ENCODE measurements around the gene ZNF597.

The ZNF597 gene

GRCh38 chr16:3461151-3461550, 17.8 kb upstream of the ZNF597 start:
- TF ChIP-seq, protein P1, sequence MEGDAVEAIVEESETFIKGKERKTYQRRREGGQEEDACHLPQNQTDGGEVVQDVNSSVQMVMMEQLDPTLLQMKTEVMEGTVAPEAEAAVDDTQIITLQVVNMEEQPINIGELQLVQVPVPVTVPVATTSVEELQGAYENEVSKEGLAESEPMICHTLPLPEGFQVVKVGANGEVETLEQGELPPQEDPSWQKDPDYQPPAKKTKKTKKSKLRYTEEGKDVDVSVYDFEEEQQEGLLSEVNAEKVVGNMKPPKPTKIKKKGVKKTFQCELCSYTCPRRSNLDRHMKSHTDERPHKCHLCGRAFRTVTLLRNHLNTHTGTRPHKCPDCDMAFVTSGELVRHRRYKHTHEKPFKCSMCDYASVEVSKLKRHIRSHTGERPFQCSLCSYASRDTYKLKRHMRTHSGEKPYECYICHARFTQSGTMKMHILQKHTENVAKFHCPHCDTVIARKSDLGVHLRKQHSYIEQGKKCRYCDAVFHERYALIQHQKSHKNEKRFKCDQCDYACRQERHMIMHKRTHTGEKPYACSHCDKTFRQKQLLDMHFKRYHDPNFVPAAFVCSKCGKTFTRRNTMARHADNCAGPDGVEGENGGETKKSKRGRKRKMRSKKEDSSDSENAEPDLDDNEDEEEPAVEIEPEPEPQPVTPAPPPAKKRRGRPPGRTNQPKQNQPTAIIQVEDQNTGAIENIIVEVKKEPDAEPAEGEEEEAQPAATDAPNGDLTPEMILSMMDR (IDR thresholded peaks at IDR 0.05; ENCODE audit: control extremely low read depth, extremely low read depth, low read depth, missing control alignments), result peak; percentile 30
- no peak for DNase-seq (ENCODE audit: extremely low spot score)
- POLR2A ChIA-PET, result interaction anchor here (0.6 kb wide), 1 partner anchor 15 kb away, joined by 3 read pairs; no protein-coding TSS in a partner anchor
- CTCF ChIA-PET, result no interaction called here

DNA sequence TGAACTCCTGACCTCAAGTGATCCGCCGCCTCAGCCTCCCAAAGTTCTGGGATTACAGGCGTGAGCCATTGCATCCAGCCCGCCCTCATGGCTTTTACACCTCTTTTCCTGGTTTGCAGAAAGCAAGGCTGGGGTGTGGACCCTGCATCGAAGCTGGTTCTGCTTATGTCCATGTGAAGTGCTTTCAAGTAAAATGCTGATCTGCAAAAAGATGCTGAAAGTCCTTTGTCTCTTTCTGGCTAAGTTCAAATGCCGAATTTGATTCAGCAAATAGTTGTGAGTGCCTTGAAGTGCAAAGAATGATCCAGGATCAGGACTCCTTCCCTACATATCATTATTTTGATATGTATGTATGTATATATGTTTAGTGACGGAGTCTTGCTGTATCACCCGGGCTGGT, 17.3 kb upstream of the ZNF597 start:
- CTCF ChIA-PET, result no interaction called here
- POLR2A ChIA-PET, result no interaction called here
- DNase-seq (ENCODE audit: extremely low spot score), result no peak
- TF ChIP-seq, protein P1 (IDR thresholded peaks at IDR 0.05; ENCODE audit: control extremely low read depth, extremely low read depth, low read depth, missing control alignments), result no peak

DNA sequence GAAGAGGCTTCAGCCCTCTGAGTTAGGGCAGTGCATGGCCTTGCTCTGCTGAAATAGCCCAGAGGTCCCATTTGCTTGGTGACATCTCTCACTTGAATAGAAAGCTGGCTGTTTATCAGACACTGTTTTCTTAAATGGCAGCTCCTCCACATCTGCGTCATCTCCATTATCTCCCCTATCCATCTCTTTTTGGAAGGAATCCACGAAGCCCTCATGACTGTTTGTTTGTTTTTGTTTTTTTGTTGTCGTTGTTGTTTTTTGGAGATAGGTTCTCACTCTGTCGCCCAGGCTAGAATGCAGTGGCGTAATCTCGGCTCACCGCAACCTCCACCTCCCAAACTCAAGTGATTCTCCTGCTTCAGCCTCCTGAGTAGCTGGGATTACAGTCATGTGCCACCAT, 16.8 kb upstream of the ZNF597 start:
- ChIA-PET POLR2A (no interaction called here), CTCF (no interaction called here)
- TF ChIP-seq, protein P1 (IDR thresholded peaks at IDR 0.05; ENCODE audit: control extremely low read depth, extremely low read depth, low read depth, missing control alignments), result no peak
- no peak for DNase-seq (ENCODE audit: extremely low spot score)

DNA sequence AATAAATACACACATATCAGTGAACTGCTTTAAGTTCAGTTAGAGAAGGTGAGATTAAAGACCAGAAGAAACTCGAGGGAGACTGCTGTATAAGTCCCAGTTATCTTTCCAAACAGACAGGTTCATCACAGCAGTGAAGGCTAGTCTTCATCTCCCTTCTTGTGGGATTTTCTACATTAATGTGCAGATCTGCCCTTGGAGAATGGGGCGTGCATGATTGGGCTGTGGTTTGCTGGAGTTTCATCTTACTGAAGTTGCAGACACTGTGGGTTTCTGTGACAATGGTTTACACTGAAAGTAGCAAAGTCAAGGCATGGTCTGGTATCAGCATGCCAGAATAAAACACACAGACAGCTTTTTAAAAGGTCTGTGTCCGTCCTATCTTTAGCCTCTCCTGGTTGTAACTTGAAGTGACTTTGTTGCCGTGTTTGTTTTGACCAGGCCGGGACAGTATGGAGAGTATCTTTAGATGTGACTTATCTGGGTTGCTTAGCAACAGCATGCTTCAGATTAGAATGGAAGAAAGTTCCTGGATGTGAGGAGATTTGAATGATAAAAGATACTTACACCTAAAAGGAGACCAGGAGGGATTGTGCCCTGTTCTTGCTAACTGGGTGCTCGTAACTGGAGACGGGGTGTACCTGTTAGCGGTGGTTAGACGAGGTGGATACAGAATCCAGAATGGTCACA, 16.2 kb upstream of the ZNF597 start:
- POLR2A ChIA-PET, result no interaction called here
- TF ChIP-seq, protein P1 (IDR thresholded peaks at IDR 0.05; ENCODE audit: control extremely low read depth, extremely low read depth, low read depth, missing control alignments), result no peak
- no peak for DNase-seq (ENCODE audit: extremely low spot score)
- CTCF ChIA-PET, result no interaction called here

DNA sequence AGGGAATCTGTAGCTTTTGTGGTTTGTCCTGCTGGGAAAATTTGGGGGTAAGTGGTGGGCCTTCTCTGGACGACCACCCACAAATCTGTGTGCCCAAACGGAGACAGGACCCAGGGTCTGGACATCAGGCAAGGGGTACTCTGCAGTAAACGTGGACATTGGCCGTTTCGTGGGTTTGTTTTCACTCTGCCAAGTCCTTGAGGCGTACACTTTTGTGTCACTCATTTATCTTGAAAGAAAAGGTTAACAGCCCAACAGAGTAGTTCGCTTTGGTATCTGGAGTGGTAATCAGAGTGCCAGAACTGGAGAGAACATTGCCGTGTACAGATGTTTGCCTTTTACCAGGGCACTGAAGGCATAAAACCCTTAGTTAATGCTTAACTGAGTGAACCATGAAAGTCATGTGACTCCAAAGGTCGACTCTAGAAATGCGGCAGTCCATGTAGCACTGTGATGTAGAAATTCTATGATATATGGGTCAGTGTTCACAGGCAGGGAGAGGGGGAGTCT, 15.6 kb upstream of the ZNF597 start:
- ChIA-PET POLR2A (no interaction called here), CTCF (no interaction called here)
- peak; percentile 62 for DNase-seq (ENCODE audit: extremely low spot score)
- TF ChIP-seq, protein P1 (IDR thresholded peaks at IDR 0.05; ENCODE audit: control extremely low read depth, extremely low read depth, low read depth, missing control alignments), result no peak

- CTCF ChIA-PET, result no interaction called here
- TF ChIP-seq, protein P1 (IDR thresholded peaks at IDR 0.05; ENCODE audit: control extremely low read depth, extremely low read depth, low read depth, missing control alignments), result no peak
- POLR2A ChIA-PET, result no interaction called here
- no peak for DNase-seq (ENCODE audit: extremely low spot score)
Measured at GRCh38 chr16:3458278-3458851, 15.1 kb upstream of the ZNF597 start.

Measured in GM10248 (cell line).